ENCODE results near the gene PRKAG1.

The PRKAG1 gene

GRCh38 chr12:49030119-49030518, 11.5 kb upstream of the PRKAG1 start:
- peaks cover 100% of the 10 kb centered on the region for H3K36me3 ChIP-seq (ENCODE audit: insufficient read depth, insufficient read length, low read length)
- TF ChIP-seq YY1 (IDR thresholded peaks at IDR 0.05; ENCODE audit: insufficient read depth, insufficient read length) (no peak), SUZ12 (IDR thresholded peaks at IDR 0.05; ENCODE audit: extremely low read depth, insufficient read depth, insufficient read length) (no peak), ZNF274 (IDR thresholded peaks at IDR 0.05; ENCODE audit: low read depth, low read length) (no peak)

GRCh38 chr12:49028666-49029275, 10.2 kb upstream of the PRKAG1 start:
- Histone ChIP-seq H3K27me3 (ENCODE audit: insufficient read depth, insufficient read length) (no peaks in the 10 kb centered on the region), H3K9ac (ENCODE audit: insufficient read length, low read depth) (no peak overlapping the region), H3K4me1 (ENCODE audit: insufficient read depth, insufficient read length) (no peaks in the 10 kb centered on the region), H3K4me3 (ENCODE audit: insufficient read length, low read depth) (no peak overlapping the region), H3K36me3 (ENCODE audit: insufficient read depth, insufficient read length, low read length) (peaks cover 100% of the 10 kb centered on the region), H3K9me3 (ENCODE audit: insufficient read depth, low read length) (no peaks in the 10 kb centered on the region)
- TF ChIP-seq ZNF274 (IDR thresholded peaks at IDR 0.05; ENCODE audit: low read depth, low read length) (no peak), YY1 (IDR thresholded peaks at IDR 0.05; ENCODE audit: insufficient read depth, insufficient read length) (no peak), SUZ12 (IDR thresholded peaks at IDR 0.05; ENCODE audit: extremely low read depth, insufficient read depth, insufficient read length) (no peak)
- no peak for DNase-seq (ENCODE audit: low read depth, low spot score)

More at GRCh38 chr12:49030119-49030518, 11.5 kb upstream of the PRKAG1 start:
- no peak for DNase-seq (ENCODE audit: low read depth, low spot score)
- no peak overlapping the region for H3K9ac ChIP-seq (ENCODE audit: insufficient read length, low read depth)
- H3K27me3 ChIP-seq (ENCODE audit: insufficient read depth, insufficient read length): no peaks in the 10 kb centered on the region
- no peaks in the 10 kb centered on the region for H3K4me1 ChIP-seq (ENCODE audit: insufficient read depth, insufficient read length)
- H3K4me3 ChIP-seq (ENCODE audit: insufficient read length, low read depth): no peak overlapping the region
- no peaks in the 10 kb centered on the region for H3K9me3 ChIP-seq (ENCODE audit: insufficient read depth, low read length)

GRCh38 chr12:49027846-49028555, 9.4 kb upstream of the PRKAG1 start:
- Histone ChIP-seq H3K9ac (ENCODE audit: insufficient read length, low read depth) (no peak overlapping the region), H3K4me1 (ENCODE audit: insufficient read depth, insufficient read length) (no peaks in the 10 kb centered on the region), H3K36me3 (ENCODE audit: insufficient read depth, insufficient read length, low read length) (peaks cover 100% of the 10 kb centered on the region), H3K27me3 (ENCODE audit: insufficient read depth, insufficient read length) (no peaks in the 10 kb centered on the region), H3K4me3 (ENCODE audit: insufficient read length, low read depth) (no peak overlapping the region), H3K9me3 (ENCODE audit: insufficient read depth, low read length) (no peaks in the 10 kb centered on the region)
- no peak for TF ChIP-seq SUZ12 (IDR thresholded peaks at IDR 0.05; ENCODE audit: extremely low read depth, insufficient read depth, insufficient read length)
- no peak for DNase-seq (ENCODE audit: low read depth, low spot score)

GRCh38 chr12:49026678-49027480, 8.3 kb upstream of the PRKAG1 start:
- TF ChIP-seq YY1 (IDR thresholded peaks at IDR 0.05; ENCODE audit: insufficient read depth, insufficient read length): no peak
- TF ChIP-seq SUZ12 (IDR thresholded peaks at IDR 0.05; ENCODE audit: extremely low read depth, insufficient read depth, insufficient read length): no peak
- no peak for TF ChIP-seq ZNF274 (IDR thresholded peaks at IDR 0.05; ENCODE audit: low read depth, low read length)
- H3K27me3 ChIP-seq (ENCODE audit: insufficient read depth, insufficient read length): no peaks in the 10 kb centered on the region
- H3K9ac ChIP-seq (ENCODE audit: insufficient read length, low read depth): no peak overlapping the region
- no peaks in the 10 kb centered on the region for H3K4me1 ChIP-seq (ENCODE audit: insufficient read depth, insufficient read length)
- H3K9me3 ChIP-seq (ENCODE audit: insufficient read depth, low read length): no peaks in the 10 kb centered on the region
- no peak for DNase-seq (ENCODE audit: low read depth, low spot score)
- no peak overlapping the region for H3K4me3 ChIP-seq (ENCODE audit: insufficient read length, low read depth)
- peaks cover 100% of the 10 kb centered on the region for H3K36me3 ChIP-seq (ENCODE audit: insufficient read depth, insufficient read length, low read length)

DNA sequence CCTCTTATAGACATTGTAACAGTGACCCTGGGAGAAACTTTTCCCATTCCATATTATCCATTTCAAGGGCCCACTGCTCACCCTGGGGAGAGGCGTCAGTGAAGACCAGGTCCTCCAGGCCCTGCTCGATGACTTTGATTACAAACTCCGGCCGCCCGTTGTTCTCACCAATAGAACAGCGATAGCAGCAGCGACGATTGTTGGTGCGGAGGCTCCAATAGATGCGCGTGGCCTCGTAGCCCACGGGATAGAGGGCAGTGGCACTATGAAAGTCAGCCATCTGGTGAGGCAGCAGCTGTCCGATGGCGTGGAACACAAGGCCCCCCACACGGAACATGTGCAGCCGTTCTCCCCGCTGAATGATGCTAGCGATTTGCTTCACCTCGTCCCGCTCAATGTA, 7.5 kb upstream of the PRKAG1 start:
- H3K9ac ChIP-seq (ENCODE audit: insufficient read length, low read depth): no peak overlapping the region
- TF ChIP-seq YY1 (IDR thresholded peaks at IDR 0.05; ENCODE audit: insufficient read depth, insufficient read length) (no peak), SUZ12 (IDR thresholded peaks at IDR 0.05; ENCODE audit: extremely low read depth, insufficient read depth, insufficient read length) (no peak), ZNF274 (IDR thresholded peaks at IDR 0.05; ENCODE audit: low read depth, low read length) (no peak)
- no peak for DNase-seq (ENCODE audit: low read depth, low spot score)
- no peaks in the 10 kb centered on the region for H3K4me1 ChIP-seq (ENCODE audit: insufficient read depth, insufficient read length)
- H3K4me3 ChIP-seq (ENCODE audit: insufficient read length, low read depth): no peak overlapping the region
- H3K9me3 ChIP-seq (ENCODE audit: insufficient read depth, low read length): no peaks in the 10 kb centered on the region
- no peaks in the 10 kb centered on the region for H3K27me3 ChIP-seq (ENCODE audit: insufficient read depth, insufficient read length)
- peaks cover 100% of the 10 kb centered on the region for H3K36me3 ChIP-seq (ENCODE audit: insufficient read depth, insufficient read length, low read length)

GRCh38 chr12:49025463-49025862, 6.9 kb upstream of the PRKAG1 start:
- no peak for DNase-seq (ENCODE audit: low read depth, low spot score)
- peaks cover 99% of the 10 kb centered on the region for H3K36me3 ChIP-seq (ENCODE audit: insufficient read depth, insufficient read length, low read length)
- no peak for TF ChIP-seq YY1 (IDR thresholded peaks at IDR 0.05; ENCODE audit: insufficient read depth, insufficient read length)
- TF ChIP-seq SUZ12 (IDR thresholded peaks at IDR 0.05; ENCODE audit: extremely low read depth, insufficient read depth, insufficient read length): no peak
- TF ChIP-seq ZNF274 (IDR thresholded peaks at IDR 0.05; ENCODE audit: low read depth, low read length): no peak

GRCh38 chr12:49024543-49024942, 6.0 kb upstream of the PRKAG1 start:
- H3K36me3 ChIP-seq (ENCODE audit: insufficient read depth, insufficient read length, low read length): peaks cover 90% of the 10 kb centered on the region
- H3K4me3 ChIP-seq (ENCODE audit: insufficient read length, low read depth): no peak overlapping the region
- H3K9me3 ChIP-seq (ENCODE audit: insufficient read depth, low read length): no peaks in the 10 kb centered on the region
- no peak for DNase-seq (ENCODE audit: low read depth, low spot score)
- no peaks in the 10 kb centered on the region for H3K4me1 ChIP-seq (ENCODE audit: insufficient read depth, insufficient read length)
- H3K27me3 ChIP-seq (ENCODE audit: insufficient read depth, insufficient read length): no peaks in the 10 kb centered on the region
- no peak for TF ChIP-seq SUZ12 (IDR thresholded peaks at IDR 0.05; ENCODE audit: extremely low read depth, insufficient read depth, insufficient read length)
- no peak for TF ChIP-seq YY1 (IDR thresholded peaks at IDR 0.05; ENCODE audit: insufficient read depth, insufficient read length)
- no peak for TF ChIP-seq ZNF274 (IDR thresholded peaks at IDR 0.05; ENCODE audit: low read depth, low read length)
- no peak overlapping the region for H3K9ac ChIP-seq (ENCODE audit: insufficient read length, low read depth)

More at GRCh38 chr12:49025463-49025862, 6.9 kb upstream of the PRKAG1 start:
- Histone ChIP-seq H3K4me1 (ENCODE audit: insufficient read depth, insufficient read length) (no peaks in the 10 kb centered on the region), H3K27me3 (ENCODE audit: insufficient read depth, insufficient read length) (no peaks in the 10 kb centered on the region), H3K9ac (ENCODE audit: insufficient read length, low read depth) (no peak overlapping the region), H3K9me3 (ENCODE audit: insufficient read depth, low read length) (no peaks in the 10 kb centered on the region), H3K4me3 (ENCODE audit: insufficient read length, low read depth) (no peak overlapping the region)
